PC-9 (cell line): ENCODE results near the gene PRSS56. TPM values are rescaled to one million over a fixed set of nuclear protein-coding genes. Genes with fewer than 3 reads are reported as not detected.

Experiments used
- BruUV-seq: library from RNA; stranded (reverse); fragments of 400-500 nt; replicated peaks from 2 replicates; lab custom pipeline; 2021; lab: Mats Ljungman, UMichigan
- CTCF ChIA-PET: fragments of 300-600 bp; sonication (Branson Sonifier 250); formaldehyde crosslinking; loops from one replicate; lab custom pipeline; 2022; ENCODE audit warnings: antibody characterized with exemption; lab: Charles Lee
- POLR2A ChIA-PET: fragments of 300-600 bp; sonication (Branson Sonifier 250); formaldehyde crosslinking; loops from one replicate; lab custom pipeline; 2022; ENCODE audit warnings: antibody characterized with exemption; ENCODE audit not compliant: unreplicated experiment; lab: Charles Lee
- DNase-seq, 2 experiments: peaks; one replicate each; pipeline versions ENCODE4 v3.0.0 to v3.0.0-alpha.2; 2015 to 2022; ENCODE audit warnings: mixed read lengths in 1 of 2
- H2AFZ ChIP-seq: fragments of 200-600 bp; sonication (generic); 2 replicates; pipeline ENCODE4 v1.8.1; 2017; ENCODE audit warnings: antibody characterized with exemption
- H3F3A ChIP-seq: fragments of 200-600 bp; sonication (generic); 2 replicates; pipeline ENCODE4 v1.8.1; 2017; ENCODE audit warnings: antibody characterized with exemption, mild to moderate bottlenecking, low read depth; ENCODE audit not compliant: insufficient read depth
- H3K27ac ChIP-seq: fragments of 200-600 bp; sonication (generic); 2 replicates; pipeline ENCODE4 v1.6.1; 2016; ENCODE audit warnings: mixed run types
- H3K27me3 ChIP-seq: fragments of 200-600 bp; sonication (generic); 2 replicates; pipeline ENCODE4 v1.6.1; 2016; ENCODE audit warnings: low read depth, mixed run types; ENCODE audit not compliant: insufficient read depth
- H3K36me3 ChIP-seq: fragments of 200-600 bp; sonication (generic); 2 replicates; pipeline ENCODE4 v1.6.1; 2016; ENCODE audit warnings: low read depth, mixed run types
- H3K4me1 ChIP-seq: fragments of 200-600 bp; sonication (generic); replicated peaks from 2 replicates; pipeline ENCODE4 v1.6.1; 2016; ENCODE audit warnings: mixed run types; ENCODE audit not compliant: insufficient read depth
- H3K4me2 ChIP-seq: fragments of 200-600 bp; sonication (generic); 2 replicates; pipeline ENCODE4 v1.6.1; 2017; ENCODE audit warnings: mixed run types
- H3K4me3 ChIP-seq: fragments of 200-600 bp; sonication (generic); 2 replicates; pipeline ENCODE4 v1.6.1; 2016; ENCODE audit warnings: mixed run types
- H3K79me2 ChIP-seq: fragments of 200-600 bp; sonication (generic); 2 replicates; pipeline ENCODE4 v1.6.1; 2017; ENCODE audit warnings: low read depth, mixed run types
- H3K9me2 ChIP-seq: fragments of 200-600 bp; sonication (generic); 2 replicates; pipeline ENCODE4 v1.8.1; 2017; ENCODE audit warnings: mild to moderate bottlenecking; ENCODE audit not compliant: insufficient read depth
- H3K9me3 ChIP-seq: fragments of 200-600 bp; sonication (generic); 2 replicates; pipeline ENCODE4 v1.8.1; 2016; ENCODE audit warnings: low read depth; ENCODE audit not compliant: insufficient read depth
- H4K20me1 ChIP-seq: fragments of 200-600 bp; sonication (generic); 2 replicates; pipeline ENCODE4 v1.8.1; 2017; ENCODE audit not compliant: insufficient read depth
- CTCF ChIP-seq: fragments of 200-600 bp; sonication (generic); conservative IDR thresholded peaks from 2 replicates; pipeline ENCODE4 v1.6.1; 2017; ENCODE audit warnings: mixed run types, antibody characterized with exemption, mild to moderate bottlenecking, moderate library complexity
- EZH2 ChIP-seq: fragments of 200-600 bp; sonication (generic); IDR thresholded peaks from 2 replicates; pipeline ENCODE4 v1.8.0; 2017; ENCODE audit warnings: antibody characterized with exemption, low read depth
- intact Hi-C: fragments of 100-400 bp; cut with micrococcal nuclease; formaldehyde crosslinking; loops from one replicate; pipeline ENCODE4 v1.10.0; 2022; ENCODE audit not compliant: unreplicated experiment
- total RNA-seq: library from RNA; stranded (reverse); gene quantifications from 2 replicates; pipeline ENCODE4 v1.2.3, GENCODE V29; 2021

PRSS56 gene
- total RNA-seq, 1 experiment from 2014 or later: not detected

- no peak overlapping the region for H3K4me3 ChIP-seq
- H3F3A ChIP-seq: no peaks in the 10 kb centered on the region
- ChIA-PET POLR2A (no interaction called here), CTCF (no interaction called here)
- no peaks in the 10 kb centered on the region for H3K9me3 ChIP-seq
- no TSS peak for BruUV-seq
- no peaks in the 10 kb centered on the region for H3K36me3 ChIP-seq
- no peak overlapping the region for H3K4me2 ChIP-seq
- H4K20me1 ChIP-seq: no peaks in the 10 kb centered on the region
- no peaks in the 10 kb centered on the region for H3K9me2 ChIP-seq
- no peak for DNase-seq
- H3K79me2 ChIP-seq: no peaks in the 10 kb centered on the region
- H2AFZ ChIP-seq: no peak overlapping the region
- TF ChIP-seq CTCF (no peak), EZH2 (no peak)
- H3K27ac ChIP-seq: no peak overlapping the region
- H3K4me1 ChIP-seq: no peaks in the 10 kb centered on the region
- intact Hi-C loops: no loop called here
- no peaks in the 10 kb centered on the region for H3K27me3 ChIP-seq
These were observed 31.4 kb upstream of the PRSS56 start for GRCh38 chr2:232488721-232489300.

GRCh38 chr2:232489516-232490220 lies 30.5 kb upstream of the PRSS56 start:
- CTCF ChIA-PET: no interaction called here
- no peaks in the 10 kb centered on the region for H3K9me3 ChIP-seq
- H2AFZ ChIP-seq: no peak overlapping the region
- no peak overlapping the region for H3K4me3 ChIP-seq
- POLR2A ChIA-PET: no interaction called here
- no peaks in the 10 kb centered on the region for H3K4me1 ChIP-seq
- TF ChIP-seq EZH2: no peak
- no peak for TF ChIP-seq CTCF
- no peak overlapping the region for H3K4me2 ChIP-seq
- DNase-seq: no peak
- no TSS peak for BruUV-seq
- H3F3A ChIP-seq: no peaks in the 10 kb centered on the region
- H4K20me1 ChIP-seq: no peaks in the 10 kb centered on the region
- H3K27ac ChIP-seq: no peak overlapping the region
- H3K36me3 ChIP-seq: no peaks in the 10 kb centered on the region
- intact Hi-C loops: no loop called here
- H3K9me2 ChIP-seq: no peaks in the 10 kb centered on the region
- H3K79me2 ChIP-seq: no peaks in the 10 kb centered on the region
- 0 out of 2 replicates have a peak, but pooled peaks cover 3% of the 10 kb centered on the region for H3K27me3 ChIP-seq

- Histone ChIP-seq H3K36me3 (no peaks in the 10 kb centered on the region), H3K79me2 (no peaks in the 10 kb centered on the region), H3K4me1 (no peaks in the 10 kb centered on the region), H3K27ac (no peak overlapping the region), H3K9me2 (no peaks in the 10 kb centered on the region), H3K27me3 (0 out of 2 replicates have a peak, but pooled peaks cover 10% of the 10 kb centered on the region), H3K4me3 (no peak overlapping the region), H4K20me1 (no peaks in the 10 kb centered on the region), H3K9me3 (no peaks in the 10 kb centered on the region), H3F3A (no peaks in the 10 kb centered on the region), H2AFZ (no peak overlapping the region), H3K4me2 (no peak overlapping the region)
- ChIA-PET POLR2A (no interaction called here), CTCF (no interaction called here)
- TF ChIP-seq CTCF (no peak), EZH2 (no peak)
- DNase-seq: no peak
- intact Hi-C loops: no loop called here
- no TSS peak for BruUV-seq
These were observed 29.7 kb upstream of the PRSS56 start for GRCh38 chr2:232490221-232491138.
